Body of pancreas (tissue), 4 donors: ENCODE measurements around the gene HSD17B8.

ENCODE experiments used
- CTCF ChIP-seq, 7 experiments: fragments of 450-650 bp in 4 of 7; fragments of 200-600 bp in 3 of 7; sonication (generic) in 3 of 7; IDR thresholded peaks; one replicate each; pipeline ENCODE4 v1.5.1; 2016 to 2019; ENCODE audit warnings: antibody characterized with exemption in 7 of 7
- POLR2A ChIP-seq, 3 donors: fragments of 450-650 bp; IDR thresholded peaks; one replicate each; pipeline ENCODE4 v1.6.1; 2016; ENCODE audit warnings: antibody characterized with exemption in 3 of 3, mild to moderate bottlenecking in 2 of 3

- TF ChIP-seq CTCF (IDR thresholded peaks at IDR 0.05) (no peak), POLR2A (IDR thresholded peaks at IDR 0.05) (no peak)
Observed at GRCh38 chr6:33185654-33186187, 18.7 kb upstream of the HSD17B8 start.
